Central memory CD8-positive, alpha-beta T cell (primary cell): ENCODE measurements around the gene COX8A.
"Not testable (repeated sequence)": the region's sequence is repeated elsewhere in the genome, so short reads cannot be mapped to it uniquely, and the experiment has no call there.

Experiments used
- ATAC-seq: fragments of 150-1000 bp; cut with Tn5 transposase; replicated peaks from 2 replicates; pipeline ENCODE4 v1.10.0; 2022; ENCODE audit warnings: mild to moderate bottlenecking, moderate FRiP score, moderate number of reproducible peaks; ENCODE audit not compliant: poor library complexity, severe bottlenecking; ENCODE audit errors: extremely low read depth
- DNase-seq, 2 donors: peaks; one replicate each; pipeline ENCODE4 v3.0.0; 2021; ENCODE audit warnings: low spot score in 2 of 2
- H3K27ac Mint-ChIP-seq: one replicate; pipeline ENCODE4 v1.8.0; 2022; ENCODE audit warnings: low read depth, mild to moderate bottlenecking, moderate library complexity, mixed read lengths
- H3K27me3 Mint-ChIP-seq: one replicate; pipeline ENCODE4 v1.8.0; 2022; ENCODE audit warnings: mixed read lengths
- H3K36me3 Mint-ChIP-seq: one replicate; pipeline ENCODE4 v1.8.0; 2022; ENCODE audit warnings: mild to moderate bottlenecking, moderate library complexity, mixed read lengths; ENCODE audit not compliant: insufficient read depth
- H3K4me1 Mint-ChIP-seq: one replicate; pipeline ENCODE4 v1.8.0; 2022; ENCODE audit warnings: mixed read lengths
- H3K4me3 Mint-ChIP-seq: one replicate; pipeline ENCODE4 v1.8.0; 2022; ENCODE audit warnings: mild to moderate bottlenecking, moderate library complexity, mixed read lengths
- H3K9me3 Mint-ChIP-seq: one replicate; pipeline ENCODE4 v1.8.0; 2022; ENCODE audit warnings: mixed read lengths

COX8A gene

GRCh38 chr11:63945477-63946163 is 28.8 kb upstream of the COX8A start:
- ATAC-seq (no peak), DNase-seq (peak; percentile 22 to 39)
- Mint-ChIP-seq H3K4me1 (peaks cover 10% of the 10 kb centered on the region), H3K4me3 (no peak overlapping the region), H3K9me3 (no peaks in the 10 kb centered on the region), H3K27me3 (no peaks in the 10 kb centered on the region), H3K27ac (no peak overlapping the region), H3K36me3 (peaks cover 13% of the 10 kb centered on the region)

- Mint-ChIP-seq H3K27ac (peak overlapping the region; percentile 78), H3K27me3 (no peaks in the 10 kb centered on the region), H3K36me3 (peaks cover 10% of the 10 kb centered on the region), H3K9me3 (no peaks in the 10 kb centered on the region), H3K4me3 (peak overlapping the region; percentile 69), H3K4me1 (peaks cover 29% of the 10 kb centered on the region)
- ATAC-seq: peak; percentile 76
- DNase-seq: peak in 1 of 2 donors; percentile 21
These were observed 22.5 kb upstream of the COX8A start for GRCh38 chr11:63951779-63952536.

- Mint-ChIP-seq H3K4me3 (peak overlapping the region; percentile 69), H3K27ac (peak overlapping the region; percentile 78), H3K4me1 (peaks cover 29% of the 10 kb centered on the region), H3K9me3 (no peaks in the 10 kb centered on the region), H3K27me3 (no peaks in the 10 kb centered on the region), H3K36me3 (peaks cover 7% of the 10 kb centered on the region)
- DNase-seq (no peak), ATAC-seq (no peak)
These were observed 21.9 kb upstream of the COX8A start for GRCh38 chr11:63952570-63952969.

GRCh38 chr11:63958008-63958407 is 16.4 kb upstream of the COX8A start:
- Mint-ChIP-seq H3K9me3 (no peaks in the 10 kb centered on the region), H3K27me3 (no peaks in the 10 kb centered on the region), H3K4me3 (no peak overlapping the region), H3K27ac (no peak overlapping the region), H3K36me3 (peaks cover 3% of the 10 kb centered on the region), H3K4me1 (peaks cover 30% of the 10 kb centered on the region)
- ATAC-seq (no peak), DNase-seq (no peak)

GRCh38 chr11:63961608-63962412 is 12.6 kb upstream of the COX8A start:
- Mint-ChIP-seq H3K27ac (peak overlapping the region; percentile 73), H3K27me3 (no peaks in the 10 kb centered on the region), H3K9me3 (no peaks in the 10 kb centered on the region), H3K36me3 (peaks cover 3% of the 10 kb centered on the region), H3K4me1 (peaks cover 25% of the 10 kb centered on the region), H3K4me3 (peak overlapping the region; percentile 74)
- DNase-seq (peak in 1 of 2 donors; percentile 24), ATAC-seq (peak; percentile 86)

- not testable (repeated sequence) for DNase-seq, H3K27me3 Mint-ChIP-seq
These were observed 10.5 kb upstream of the COX8A start for GRCh38 chr11:63963895-63964294.

GRCh38 chr11:63966444-63966843 is 8.0 kb upstream of the COX8A start:
- Mint-ChIP-seq H3K27ac (no peak overlapping the region), H3K4me1 (peaks cover 11% of the 10 kb centered on the region), H3K27me3 (no peaks in the 10 kb centered on the region), H3K36me3 (peaks cover 2% of the 10 kb centered on the region), H3K9me3 (no peaks in the 10 kb centered on the region), H3K4me3 (no peak overlapping the region)
- no peak for DNase-seq
- ATAC-seq: no peak

More at GRCh38 chr11:63963895-63964294, 10.5 kb upstream of the COX8A start:
- peaks cover 25% of the 10 kb centered on the region for H3K4me1 Mint-ChIP-seq
- H3K9me3 Mint-ChIP-seq, H3K36me3 Mint-ChIP-seq, H3K4me3 Mint-ChIP-seq, ATAC-seq, H3K27ac Mint-ChIP-seq: not testable (repeated sequence)

- ATAC-seq (no peak), DNase-seq (no peak)
- H3K27ac Mint-ChIP-seq: no peak overlapping the region
- H3K36me3 Mint-ChIP-seq: peaks cover 5% of the 10 kb centered on the region
- no peaks in the 10 kb centered on the region for H3K27me3 Mint-ChIP-seq
- no peaks in the 10 kb centered on the region for H3K9me3 Mint-ChIP-seq
- no peak overlapping the region for H3K4me3 Mint-ChIP-seq
- peaks cover 7% of the 10 kb centered on the region for H3K4me1 Mint-ChIP-seq
These were observed 5.0 kb upstream of the COX8A start for GRCh38 chr11:63969461-63969860.

GRCh38 chr11:63970902-63971301 is 3.5 kb upstream of the COX8A start:
- H3K9me3 Mint-ChIP-seq: no peaks in the 10 kb centered on the region
- H3K4me1 Mint-ChIP-seq: peaks cover 11% of the 10 kb centered on the region
- H3K27ac Mint-ChIP-seq: no peak overlapping the region
- ATAC-seq (no peak), DNase-seq (no peak)
- no peaks in the 10 kb centered on the region for H3K27me3 Mint-ChIP-seq
- H3K36me3 Mint-ChIP-seq: peaks cover 9% of the 10 kb centered on the region
- H3K4me3 Mint-ChIP-seq: no peak overlapping the region

GRCh38 chr11:63973912-63974258 is 535 bp upstream of the COX8A start:
- ATAC-seq, H3K9me3 Mint-ChIP-seq, DNase-seq, H3K27me3 Mint-ChIP-seq: not testable (repeated sequence)
- peak overlapping the region; percentile 90 for H3K27ac Mint-ChIP-seq
- peaks cover 21% of the 10 kb centered on the region for H3K4me1 Mint-ChIP-seq
- peak overlapping the region; percentile 99 for H3K4me3 Mint-ChIP-seq
- peaks cover 21% of the 10 kb centered on the region for H3K36me3 Mint-ChIP-seq

- H3K4me1 Mint-ChIP-seq: peaks cover 14% of the 10 kb centered on the region
- H3K36me3 Mint-ChIP-seq: peaks cover 23% of the 10 kb centered on the region
- H3K9me3 Mint-ChIP-seq: no peaks in the 10 kb centered on the region
These were observed 4.3 kb downstream of the COX8A start for GRCh38 chr11:63978551-63979239.

GRCh38 chr11:63979426-63979825 is 5.0 kb downstream of the COX8A start:
- Mint-ChIP-seq H3K36me3 (peaks cover 18% of the 10 kb centered on the region), H3K9me3 (no peaks in the 10 kb centered on the region), H3K27ac (no peak overlapping the region), H3K4me3 (no peak overlapping the region), H3K27me3 (no peaks in the 10 kb centered on the region), H3K4me1 (peaks cover 14% of the 10 kb centered on the region)
- DNase-seq (no peak), ATAC-seq (no peak)

More at GRCh38 chr11:63978551-63979239, 4.3 kb downstream of the COX8A start:
- DNase-seq: no peak
- Mint-ChIP-seq H3K27me3 (no peaks in the 10 kb centered on the region), H3K27ac (peak overlapping the region; percentile 26), H3K4me3 (no peak overlapping the region)
- no peak for ATAC-seq
